Activated CD4-positive, alpha-beta T cell treated with anti-CD3 and anti-CD28 coated beads, Interleukin-2, amount 10 ng/mL, durations not matched to agents 7 days and 5 days (primary cell): ENCODE results near the gene TXNDC17. TPM values are rescaled to one million over a fixed set of nuclear protein-coding genes. Genes with fewer than 3 reads are reported as not detected.
A peak's percentile ranks its signal among the peaks of the same experiment; 100 is the strongest.
"Not testable (repeated sequence)": the region's sequence is repeated elsewhere in the genome, so short reads cannot be mapped to it uniquely, and the experiment has no call there.

Experiments
- CTCF ChIA-PET: fragments of 350-600 bp; sonication (Branson Sonifier 250); formaldehyde crosslinking; loops from one replicate; lab custom pipeline; 2021; ENCODE audit warnings: antibody characterized with exemption; lab: Charles Lee
- POLR2A ChIA-PET: fragments of 350-600 bp; sonication (Branson Sonifier 250); formaldehyde crosslinking; loops from one replicate; lab custom pipeline; 2021; ENCODE audit warnings: antibody characterized with exemption; lab: Charles Lee
- DNase-seq: peaks from one replicate; pipeline ENCODE4 v3.0.0-alpha.2; 2020
- H3K27ac Mint-ChIP-seq: one replicate; pipeline ENCODE4 v1.8.0; 2021; ENCODE audit warnings: mild to moderate bottlenecking, moderate library complexity, mixed read lengths
- H3K27me3 Mint-ChIP-seq: one replicate; pipeline ENCODE4 v1.8.0; 2021; ENCODE audit warnings: mixed read lengths
- H3K36me3 Mint-ChIP-seq: one replicate; pipeline ENCODE4 v1.8.0; 2021; ENCODE audit warnings: low read depth, mixed read lengths
- H3K4me1 Mint-ChIP-seq: one replicate; pipeline ENCODE4 v1.8.0; 2021; ENCODE audit warnings: mixed read lengths
- H3K4me3 Mint-ChIP-seq: one replicate; pipeline ENCODE4 v1.8.0; 2021; ENCODE audit warnings: mild to moderate bottlenecking, moderate library complexity, mixed read lengths
- H3K9me3 Mint-ChIP-seq: one replicate; pipeline ENCODE4 v1.8.0; 2021; ENCODE audit warnings: mixed read lengths
- total RNA-seq, 2 experiments: library from RNA; stranded (reverse); gene quantifications; one replicate each; pipeline ENCODE4 v1.2.3, GENCODE V29; 2021

The TXNDC17 gene
- total RNA-seq, 2 experiments from 2014 or later = 49.0 to 69.0 TPM

DNA sequence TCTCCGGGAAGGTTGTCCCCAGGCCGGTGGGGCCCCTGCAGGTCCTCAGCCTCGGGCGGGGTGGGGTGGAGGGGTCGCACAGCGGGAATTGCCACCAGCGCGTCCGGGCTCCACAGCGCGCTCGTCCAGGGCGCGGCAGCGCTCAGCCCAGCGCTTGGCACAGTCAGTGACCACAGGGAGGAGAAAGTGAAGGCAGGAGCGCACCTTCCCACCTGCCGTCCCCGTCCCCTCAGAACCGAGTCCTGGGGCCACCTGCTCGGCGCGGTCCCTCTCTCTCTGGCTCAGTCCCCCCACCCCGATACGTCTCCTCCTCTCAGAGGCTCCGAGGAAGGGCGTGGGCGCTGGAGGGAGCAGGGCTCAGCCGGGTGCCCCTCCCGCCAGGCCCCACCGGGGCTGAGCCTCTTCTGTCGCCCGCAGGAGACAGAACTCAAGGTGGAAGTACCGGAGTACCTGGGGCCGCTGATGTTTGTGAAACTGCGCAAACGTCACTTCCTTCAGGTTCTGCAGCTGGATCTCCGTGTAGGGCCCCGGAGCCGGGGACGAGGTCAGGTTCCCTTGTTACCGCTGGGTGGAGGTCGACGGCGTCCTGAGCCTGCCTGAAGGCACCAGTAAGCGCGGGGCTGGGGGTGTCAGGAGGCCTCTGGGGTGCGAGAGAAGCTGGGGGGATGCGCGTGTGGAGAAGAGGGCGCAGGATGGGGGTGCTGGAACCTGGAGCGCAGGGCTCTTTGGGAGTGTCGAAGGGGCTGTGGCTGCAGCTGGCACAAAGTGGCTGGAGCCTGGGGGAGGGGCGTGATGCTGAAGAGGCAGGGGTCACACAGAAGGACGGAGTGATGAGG, 16.2 kb downstream of the TXNDC17 start:
- H3K27me3 Mint-ChIP-seq, H3K9me3 Mint-ChIP-seq, POLR2A ChIA-PET: not testable (repeated sequence)
- peaks cover 63% of the 10 kb centered on the region for H3K4me1 Mint-ChIP-seq
- peaks cover 14% of the 10 kb centered on the region for H3K36me3 Mint-ChIP-seq
- peak overlapping the region; percentile 90 for H3K4me3 Mint-ChIP-seq
- H3K27ac Mint-ChIP-seq = peak overlapping the region; percentile 91
- CTCF ChIA-PET = interaction anchor here (1.5 kb wide), 1 partner anchor 14 kb away, joined by 3 read pairs; no protein-coding TSS in a partner anchor
- peak; percentile 63 for DNase-seq

GRCh38 chr17:6657633-6658287, 16.9 kb downstream of the TXNDC17 start:
- POLR2A ChIA-PET = no interaction called here
- peaks cover 56% of the 10 kb centered on the region for H3K4me1 Mint-ChIP-seq
- CTCF ChIA-PET = interaction anchor here (1.5 kb wide), 1 partner anchor 13 kb away, joined by 3 read pairs; no protein-coding TSS in a partner anchor

GRCh38 chr17:6658411-6658810, 17.6 kb downstream of the TXNDC17 start:
- H3K4me3 Mint-ChIP-seq = peak overlapping the region; percentile 90

More at GRCh38 chr17:6657633-6658287, 16.9 kb downstream of the TXNDC17 start:
- H3K27ac Mint-ChIP-seq = peak overlapping the region; percentile 91
- no peak for DNase-seq
- peaks cover 14% of the 10 kb centered on the region for H3K36me3 Mint-ChIP-seq
- H3K27me3 Mint-ChIP-seq = peaks cover 3% of the 10 kb centered on the region
- no peaks in the 10 kb centered on the region for H3K9me3 Mint-ChIP-seq
- H3K4me3 Mint-ChIP-seq = peak overlapping the region; percentile 90

GRCh38 chr17:6660101-6660500, 19.2 kb downstream of the TXNDC17 start:
- peaks cover 5% of the 10 kb centered on the region for H3K36me3 Mint-ChIP-seq
- ChIA-PET POLR2A (no interaction called here), CTCF (interaction anchor here (0.6 to 1.3 kb wide), 3 partner anchors 11 to 440 kb away, joined by 3 to 4 read pairs (median 4); no protein-coding TSS in a partner anchor)
- no peak overlapping the region for H3K4me3 Mint-ChIP-seq
- no peak for DNase-seq
- no peaks in the 10 kb centered on the region for H3K9me3 Mint-ChIP-seq
- peaks cover 3% of the 10 kb centered on the region for H3K27me3 Mint-ChIP-seq
- peak overlapping the region; percentile 60 for H3K27ac Mint-ChIP-seq
- H3K4me1 Mint-ChIP-seq = peaks cover 40% of the 10 kb centered on the region

More at GRCh38 chr17:6658411-6658810, 17.6 kb downstream of the TXNDC17 start:
- H3K27me3 Mint-ChIP-seq, DNase-seq, POLR2A ChIA-PET, H3K9me3 Mint-ChIP-seq, CTCF ChIA-PET, H3K27ac Mint-ChIP-seq: not testable (repeated sequence)
- peaks cover 50% of the 10 kb centered on the region for H3K4me1 Mint-ChIP-seq
- H3K36me3 Mint-ChIP-seq = peaks cover 11% of the 10 kb centered on the region

DNA sequence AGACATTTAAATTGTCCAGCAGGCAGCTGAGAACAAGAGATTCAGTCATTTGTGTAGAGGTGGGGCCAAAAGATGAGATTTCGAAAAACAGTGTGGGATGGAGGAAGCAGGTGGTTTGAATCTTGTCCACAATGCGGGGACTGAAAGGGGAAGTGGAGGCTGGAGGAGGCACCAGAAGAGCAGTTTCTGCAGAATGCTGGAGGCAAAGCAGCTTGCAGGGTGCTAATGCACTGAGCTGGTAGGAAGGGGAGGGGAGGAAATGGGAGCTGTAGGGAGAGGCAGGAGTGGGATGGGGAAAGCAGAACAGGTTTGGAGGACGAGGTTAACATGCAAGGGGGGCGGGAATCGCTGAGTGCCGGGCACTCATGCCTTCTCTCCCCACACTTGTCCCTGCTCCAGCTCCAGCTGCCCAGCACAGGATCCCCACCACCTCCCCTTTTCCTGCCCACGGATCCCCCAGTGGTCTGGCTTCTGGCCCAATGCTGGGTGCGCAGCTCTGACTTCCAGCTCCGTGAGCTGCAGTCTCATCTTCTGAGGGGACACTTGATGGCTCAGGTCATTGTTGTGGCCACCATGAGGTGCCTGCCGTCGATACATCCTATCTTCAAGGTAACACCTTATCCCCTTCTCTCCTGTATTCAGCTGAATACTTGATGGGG, 20.1 kb downstream of the TXNDC17 start:
- H3K27me3 Mint-ChIP-seq = no peaks in the 10 kb centered on the region
- peaks cover 3% of the 10 kb centered on the region for H3K36me3 Mint-ChIP-seq
- CTCF ChIA-PET = interaction anchor here (1.3 kb wide), 1 partner anchor 17 kb away, joined by 4 read pairs; no protein-coding TSS in a partner anchor
- POLR2A ChIA-PET = no interaction called here
- H3K4me1 Mint-ChIP-seq = peaks cover 34% of the 10 kb centered on the region
- no peaks in the 10 kb centered on the region for H3K9me3 Mint-ChIP-seq
- no peak for DNase-seq
- H3K27ac Mint-ChIP-seq = peak overlapping the region; percentile 3
- H3K4me3 Mint-ChIP-seq = no peak overlapping the region

GRCh38 chr17:6661464-6661848, 20.6 kb downstream of the TXNDC17 start:
- Mint-ChIP-seq H3K4me3 (no peak overlapping the region), H3K9me3 (no peaks in the 10 kb centered on the region), H3K4me1 (peaks cover 34% of the 10 kb centered on the region), H3K27me3 (no peaks in the 10 kb centered on the region), H3K36me3 (peaks cover 3% of the 10 kb centered on the region), H3K27ac (no peak overlapping the region)
- ChIA-PET POLR2A (no interaction called here), CTCF (interaction anchor here (1.3 kb wide), 1 partner anchor 16 kb away, joined by 4 read pairs; no protein-coding TSS in a partner anchor)
- DNase-seq = no peak

- POLR2A ChIA-PET, H3K9me3 Mint-ChIP-seq, DNase-seq, H3K4me3 Mint-ChIP-seq, H3K27ac Mint-ChIP-seq, H3K27me3 Mint-ChIP-seq, H3K36me3 Mint-ChIP-seq, CTCF ChIA-PET: not testable (repeated sequence)
- H3K4me1 Mint-ChIP-seq = peaks cover 29% of the 10 kb centered on the region
Measured at GRCh38 chr17:6663200-6663599, 22.3 kb downstream of the TXNDC17 start.

DNA sequence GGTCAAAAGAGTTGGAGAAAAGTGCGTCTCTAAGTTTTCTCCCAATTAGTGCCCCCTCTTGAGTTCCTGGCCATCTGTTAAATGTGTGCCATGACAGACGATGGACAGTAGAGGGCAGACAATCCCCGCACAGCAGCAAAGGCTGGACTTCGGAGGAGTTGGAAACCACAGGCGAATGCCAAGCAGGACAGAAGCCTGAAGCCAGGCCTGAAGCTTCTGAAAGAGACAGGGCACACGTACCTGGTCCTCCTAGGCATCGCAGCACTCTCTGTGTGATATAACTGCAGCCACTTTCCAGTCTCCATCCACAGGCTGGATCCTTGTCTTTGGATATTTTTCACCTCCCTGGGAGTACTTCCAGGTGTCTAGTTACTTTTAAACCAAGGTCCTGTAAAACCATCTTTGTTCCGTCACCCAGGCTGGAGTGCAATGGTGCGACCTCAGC, 25.2 kb downstream of the TXNDC17 start:
- Mint-ChIP-seq H3K9me3 (no peaks in the 10 kb centered on the region), H3K27me3 (no peaks in the 10 kb centered on the region), H3K36me3 (no peaks in the 10 kb centered on the region), H3K4me3 (no peak overlapping the region), H3K27ac (no peak overlapping the region), H3K4me1 (peaks cover 12% of the 10 kb centered on the region)
- POLR2A ChIA-PET = interaction anchor here (0.7 kb wide), 1 partner anchor 84 kb away, joined by 3 read pairs; no protein-coding TSS in a partner anchor
- DNase-seq = peak; percentile 54
- CTCF ChIA-PET = interaction anchor here (0.7 to 1.7 kb wide), 5 partner anchors 11 to 90 kb away, joined by 3 to 7 read pairs (median 3); partner anchors contain the start of genes C17orf100, MED31 and XAF1

DNA sequence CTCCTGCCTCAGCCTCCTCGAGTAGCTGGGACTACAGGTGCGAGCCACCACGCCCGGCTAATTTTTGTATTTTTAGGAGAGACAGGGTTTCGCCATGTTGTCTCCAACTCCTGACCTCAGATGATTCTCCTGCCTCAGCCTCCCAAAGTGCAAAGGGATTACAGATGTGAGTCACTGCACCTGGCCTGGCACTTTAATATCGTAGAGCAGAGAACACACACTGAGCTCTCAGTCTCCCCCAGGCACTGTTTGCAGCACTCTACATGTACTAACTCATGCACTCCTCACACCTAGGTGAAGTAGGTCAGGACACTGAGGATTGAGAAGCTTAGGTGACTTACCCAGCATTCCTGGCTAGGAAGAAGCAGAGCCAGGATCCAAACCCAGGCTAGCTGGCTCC, 25.7 kb downstream of the TXNDC17 start:
- CTCF ChIA-PET = interaction anchor here (0.7 to 1.7 kb wide), 6 partner anchors 11 to 102 kb away, joined by 3 to 7 read pairs (median 3); partner anchors contain the start of genes C17orf100, MED31 and XAF1
- Mint-ChIP-seq H3K4me3 (no peak overlapping the region), H3K36me3 (no peaks in the 10 kb centered on the region), H3K9me3 (no peaks in the 10 kb centered on the region), H3K27ac (no peak overlapping the region), H3K27me3 (no peaks in the 10 kb centered on the region), H3K4me1 (peaks cover 8% of the 10 kb centered on the region)
- POLR2A ChIA-PET = interaction anchor here (0.7 kb wide), 1 partner anchor 83 kb away, joined by 3 read pairs; no protein-coding TSS in a partner anchor
- DNase-seq = no peak

GRCh38 chr17:6667516-6667915, 26.7 kb downstream of the TXNDC17 start:
- no peaks in the 10 kb centered on the region for H3K36me3 Mint-ChIP-seq
- peaks cover 6% of the 10 kb centered on the region for H3K4me1 Mint-ChIP-seq
- H3K27me3 Mint-ChIP-seq = no peaks in the 10 kb centered on the region
- no peaks in the 10 kb centered on the region for H3K9me3 Mint-ChIP-seq
- ChIA-PET POLR2A (no interaction called here), CTCF (interaction anchor here (0.5 to 1.3 kb wide), 3 partner anchors 49 to 101 kb away, joined by 3 read pairs; partner anchors contain the start of gene XAF1)
- DNase-seq = no peak
- H3K27ac Mint-ChIP-seq = no peak overlapping the region
- no peak overlapping the region for H3K4me3 Mint-ChIP-seq

DNA sequence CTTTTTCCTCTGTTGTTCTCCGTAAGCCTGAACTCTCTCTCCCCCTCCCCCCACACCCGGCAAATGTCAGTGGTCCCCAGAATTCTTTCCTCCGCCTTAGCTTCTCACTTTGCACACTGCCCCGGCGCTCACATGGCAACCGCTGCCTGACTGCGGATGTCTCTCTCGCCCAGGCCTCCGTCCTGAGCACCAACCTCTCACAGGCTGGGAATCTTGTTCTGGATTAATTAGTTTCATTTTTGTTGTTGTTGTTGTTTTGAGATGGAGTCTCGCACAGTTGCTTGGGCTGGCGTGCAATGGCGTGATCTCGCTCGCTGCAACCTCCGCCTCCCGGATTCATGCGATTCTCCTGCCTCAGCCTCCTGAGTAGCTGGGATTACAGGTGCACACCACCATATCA, 27.4 kb downstream of the TXNDC17 start:
- Mint-ChIP-seq H3K4me1 (peaks cover 6% of the 10 kb centered on the region), H3K4me3 (no peak overlapping the region), H3K27ac (no peak overlapping the region), H3K27me3 (no peaks in the 10 kb centered on the region), H3K9me3 (no peaks in the 10 kb centered on the region), H3K36me3 (no peaks in the 10 kb centered on the region)
- DNase-seq = no peak
- CTCF ChIA-PET = interaction anchor here (0.6 to 1.0 kb wide), 2 partner anchors 9 to 14 kb away, joined by 3 read pairs; no protein-coding TSS in a partner anchor
- POLR2A ChIA-PET = no interaction called here
